Measurements from ENCODE around the gene COL5A2. TPM values are rescaled to one million over a fixed set of nuclear protein-coding genes. Genes with fewer than 3 reads are reported as not detected.

The COL5A2 gene
- total and polyA plus RNA-seq, 10 of the 15 experiments (the other 5 are each of a cell fraction or from before 2014, with no cell fraction given): 0.04 to 0.85 (median 0.39) TPM

- TF ChIP-seq TCF3 (IDR thresholded peaks at IDR 0.05; ENCODE audit: borderline replicate concordance, insufficient read depth, low read depth, low read length): no peak
- no peak for TF ChIP-seq PAX5 (IDR thresholded peaks at IDR 0.05; ENCODE audit: borderline replicate concordance, low read depth, low read length)
- TF ChIP-seq SREBF1 (IDR thresholded peaks at IDR 0.05; ENCODE audit: low read length): no peak
Measured at GRCh38 chr2:189155795-189156194, 23.8 kb downstream of the COL5A2 start (continued).

GRCh38 chr2:189153619-189154018 is 25.9 kb downstream of the COL5A2 start:
- Histone ChIP-seq H3K36me3 (ENCODE audit: control insufficient read depth in 2 of 2, insufficient read depth in 2 of 2, low read length in 1 of 2) (no peaks in the 10 kb centered on the region), H3K27me3 (replicated peaks in 1 of 2; ENCODE audit: control insufficient read depth in 2 of 2, insufficient read depth in 2 of 2, low read length in 1 of 2) (no peaks in the 10 kb centered on the region; a peak in 1 of 4 replicates), H3K79me2 (ENCODE audit: control insufficient read depth, insufficient read depth, low read length) (no peaks in the 10 kb centered on the region), H3K9me3 (replicated peaks; ENCODE audit: control insufficient read depth, insufficient read depth, low read length) (no peaks in the 10 kb centered on the region), H3K9ac (ENCODE audit: control insufficient read depth, insufficient read depth, low read length) (no peak overlapping the region), H3K4me3 (no peak overlapping the region), H4K20me1 (ENCODE audit: control insufficient read depth, insufficient read depth) (no peaks in the 10 kb centered on the region), H2AFZ (ENCODE audit: control insufficient read depth, low read depth, low read length) (no peak overlapping the region), H3K27ac (ENCODE audit: control insufficient read depth, insufficient read depth) (no peak overlapping the region), H3K4me2 (ENCODE audit: control insufficient read depth, insufficient read depth) (no peak overlapping the region), H3K4me1 (ENCODE audit: control insufficient read depth, insufficient read depth, low read length) (no peaks in the 10 kb centered on the region)
- 30% methylated on average over 2 of the region's 2 CpGs for WGBS (ENCODE audit: insufficient coverage, insufficient replicate concordance, low lambda C conversion rate, missing lambda C conversion rate)
- ATAC-seq: no peak
- FAIRE-seq: no peak
- SMC1A ChIA-PET (ENCODE audit: uncharacterized antibody, unreplicated experiment): interaction anchor here (0.7 to 1.7 kb wide), 2 partner anchors 10 to 25 kb away, joined by 3 to 7 read pairs; no protein-coding TSS in a partner anchor
- intact Hi-C loops (cut with micrococcal nuclease; ENCODE audit: unreplicated experiment): no loop called here
- CTCF ChIA-PET: interaction anchor here (2.1 to 7.8 kb wide), 2 partner anchors 11 to 134 kb away, joined by 7 to 51 read pairs; no protein-coding TSS in a partner anchor
- RAD21 ChIA-PET (ENCODE audit: unreplicated experiment): no interaction called here
- no peak for DNase-seq (ENCODE audit: low read depth, low spot score)
- POLR2A ChIA-PET: no interaction called here
- in situ Hi-C loops (cut with MboI): no loop called here
- TF ChIP-seq CREM (IDR thresholded peaks at IDR 0.05; ENCODE audit: low read depth) (no peak), STAT1 (conservative IDR thresholded peaks at IDR 0.05) (no peak), SMC3 (IDR thresholded peaks at IDR 0.05; ENCODE audit: borderline replicate concordance, low read length) (no peak)
- no TSS peak for BruUV-seq (replicated peaks)

- Histone ChIP-seq H3K79me2 (ENCODE audit: control insufficient read depth, insufficient read depth, low read length) (no peaks in the 10 kb centered on the region), H3K9me3 (replicated peaks; ENCODE audit: control insufficient read depth, insufficient read depth, low read length) (no peaks in the 10 kb centered on the region), H4K20me1 (ENCODE audit: control insufficient read depth, insufficient read depth) (no peaks in the 10 kb centered on the region), H3K27ac (ENCODE audit: control insufficient read depth, insufficient read depth) (no peak overlapping the region), H3K36me3 (ENCODE audit: control insufficient read depth in 2 of 2, insufficient read depth in 2 of 2, low read length in 1 of 2) (no peaks in the 10 kb centered on the region), H3K27me3 (replicated peaks in 1 of 2; ENCODE audit: control insufficient read depth in 2 of 2, insufficient read depth in 2 of 2, low read length in 1 of 2) (no peaks in the 10 kb centered on the region; a peak in 1 of 4 replicates), H3K4me1 (ENCODE audit: control insufficient read depth, insufficient read depth, low read length) (no peaks in the 10 kb centered on the region), H2AFZ (ENCODE audit: control insufficient read depth, low read depth, low read length) (no peak overlapping the region), H3K9ac (ENCODE audit: control insufficient read depth, insufficient read depth, low read length) (no peak overlapping the region), H3K4me3 (no peak overlapping the region), H3K4me2 (ENCODE audit: control insufficient read depth, insufficient read depth) (no peak overlapping the region)
- intact Hi-C loops (cut with micrococcal nuclease; ENCODE audit: unreplicated experiment) (no loop called here), in situ Hi-C loops (cut with MboI) (no loop called here)
- SMC1A ChIA-PET (ENCODE audit: uncharacterized antibody, unreplicated experiment): interaction anchor here (1.0 to 1.9 kb wide), 3 partner anchors 11 to 21 kb away, joined by 3 to 7 read pairs (median 7); no protein-coding TSS in a partner anchor
- RAD21 ChIA-PET (ENCODE audit: unreplicated experiment): no interaction called here
- DNase-seq (ENCODE audit: low read depth, low spot score): no peak
- BruUV-seq (replicated peaks): no TSS peak
- CTCF ChIA-PET: interaction anchor here (1.1 to 7.8 kb wide), 3 partner anchors 9 to 135 kb away, joined by 3 to 51 read pairs (median 7); no protein-coding TSS in a partner anchor
- FAIRE-seq: no peak
- WGBS (ENCODE audit: insufficient coverage, insufficient replicate concordance, low lambda C conversion rate, missing lambda C conversion rate): 14% methylated on average over 3 of the region's 3 CpGs
- POLR2A ChIA-PET: no interaction called here
- no peak for ATAC-seq
- no peak for TF ChIP-seq ZBTB11 (CRISPR knock-in tag; IDR thresholded peaks at IDR 0.05)
- no peak for TF ChIP-seq CREB1 (IDR thresholded peaks at IDR 0.05; ENCODE audit: low read depth)
- TF ChIP-seq ZNF687 (IDR thresholded peaks at IDR 0.05): no peak
Measured at GRCh38 chr2:189152483-189152882, 27.1 kb downstream of the COL5A2 start.

Data from GM12878 (cell line).